Measurements from ENCODE around the gene CSF1. TPM values are rescaled to one million over a fixed set of nuclear protein-coding genes. Genes with fewer than 3 reads are reported as not detected.
A peak's percentile ranks its signal among the peaks of the same experiment; 100 is the strongest.

Gene CSF1
- total and polyA plus RNA-seq, 2 donors (not counting 3 experiments of a cell fraction or from before 2014, with no cell fraction given) = 24.5 to 28.9 TPM

GRCh38 chr1:109933856-109934711, 23.4 kb downstream of the CSF1 start:
- peak overlapping the region; percentile 19 for H3K27ac ChIP-seq (ENCODE audit: insufficient read depth, low read depth, low read length)

GRCh38 chr1:109935451-109935900, 24.8 kb downstream of the CSF1 start:
- CTCF ChIA-PET = interaction anchor here (0.6 to 0.9 kb wide), 3 partner anchors 43 to 158 kb away, joined by 3 read pairs; partner anchors contain the start of gene AHCYL1
- POLR2A ChIA-PET = no interaction called here
- no peak overlapping the region for H2AFZ ChIP-seq (ENCODE audit: low read depth, low read length)

More at GRCh38 chr1:109933856-109934711, 23.4 kb downstream of the CSF1 start:
- Histone ChIP-seq H4K20me1 (replicated peaks; ENCODE audit: control insufficient read depth, extremely low read depth, insufficient read depth, low read length) (no peaks in the 10 kb centered on the region), H3K9me3 (replicated peaks; ENCODE audit: control insufficient read depth, insufficient read depth, low read length) (no peaks in the 10 kb centered on the region), H2AFZ (ENCODE audit: low read depth, low read length) (peak overlapping the region; percentile 35), H3K79me2 (ENCODE audit: control insufficient read depth, insufficient read depth, low read length) (no peaks in the 10 kb centered on the region), H3K9me1 (replicated peaks; ENCODE audit: control insufficient read depth, extremely low read depth, insufficient read depth, low read length) (no peaks in the 10 kb centered on the region), H3K4me3 (replicated peaks in 1 of 3; ENCODE audit: insufficient read depth in 1 of 3, low read depth in 1 of 3, low read length in 3 of 3) (no peak overlapping the region), H3K36me3 (ENCODE audit: control insufficient read depth in 2 of 2, extremely low read depth in 1 of 2, insufficient read depth in 2 of 2, low read length in 2 of 2) (peaks cover 0 to 11% of the 10 kb centered on the region in 2 experiments), H3K4me1 (ENCODE audit: control insufficient read depth, extremely low read depth, insufficient read depth, low read length) (peaks cover 11% of the 10 kb centered on the region), H3K4me2 (ENCODE audit: insufficient read depth, low read length) (no peak overlapping the region), H3K9ac (replicated peaks; ENCODE audit: extremely low read depth, insufficient read depth, low read length) (no peak overlapping the region), H3K27me3 (ENCODE audit: control insufficient read depth in 2 of 2, insufficient read depth in 2 of 2, low read length in 2 of 2) (peaks cover 0 to 4% of the 10 kb centered on the region in 2 experiments)
- DNase-seq (ENCODE audit: low read depth, low spot score) (peak; percentile 44), FAIRE-seq (peak; percentile 83)
- dilution Hi-C loops (cut with MboI; ENCODE audit: extremely low pct_ligation_motif_present, low sequenced_read_pairs) = no loop called here
- intact Hi-C loops (cut with micrococcal nuclease) = loop anchor here (2.0 to 5.0 kb wide), 3 partner anchors 23 to 142 kb away; partner anchors contain the start of gene CSF1
- TF ChIP-seq POLR2A (IDR thresholded peaks at IDR 0.05; ENCODE audit: low read depth, low read length) = no peak
- peak; percentile 49 for TF ChIP-seq FOS (IDR thresholded peaks at IDR 0.05; ENCODE audit: borderline replicate concordance, insufficient read depth, low read length)
- CTCF ChIA-PET = interaction anchor here (0.9 to 3.6 kb wide), 3 partner anchors 50 to 143 kb away, joined by 4 to 21 read pairs (median 4); partner anchors contain the start of gene AHCYL1
- no TSS peak for BruUV-seq (replicated peaks)
- POLR2A ChIA-PET = no interaction called here

More at GRCh38 chr1:109935451-109935900, 24.8 kb downstream of the CSF1 start:
- Histone ChIP-seq H3K4me1 (ENCODE audit: control insufficient read depth, extremely low read depth, insufficient read depth, low read length) (peaks cover 11% of the 10 kb centered on the region), H3K4me2 (ENCODE audit: insufficient read depth, low read length) (no peak overlapping the region), H3K36me3 (ENCODE audit: control insufficient read depth in 2 of 2, extremely low read depth in 1 of 2, insufficient read depth in 2 of 2, low read length in 2 of 2) (no peaks in the 10 kb centered on the region), H4K20me1 (replicated peaks; ENCODE audit: control insufficient read depth, extremely low read depth, insufficient read depth, low read length) (no peaks in the 10 kb centered on the region), H3K27ac (ENCODE audit: insufficient read depth, low read depth, low read length) (no peak overlapping the region), H3K9me1 (replicated peaks; ENCODE audit: control insufficient read depth, extremely low read depth, insufficient read depth, low read length) (no peaks in the 10 kb centered on the region), H3K9me3 (replicated peaks; ENCODE audit: control insufficient read depth, insufficient read depth, low read length) (no peaks in the 10 kb centered on the region), H3K79me2 (ENCODE audit: control insufficient read depth, insufficient read depth, low read length) (no peaks in the 10 kb centered on the region), H3K9ac (replicated peaks; ENCODE audit: extremely low read depth, insufficient read depth, low read length) (no peak overlapping the region), H3K27me3 (ENCODE audit: control insufficient read depth in 2 of 2, insufficient read depth in 2 of 2, low read length in 2 of 2) (peaks cover 0 to 4% of the 10 kb centered on the region in 2 experiments), H3K4me3 (replicated peaks in 1 of 3; ENCODE audit: insufficient read depth in 1 of 3, low read depth in 1 of 3, low read length in 3 of 3) (no peak overlapping the region)
- dilution Hi-C loops (cut with MboI; ENCODE audit: extremely low pct_ligation_motif_present, low sequenced_read_pairs) (no loop called here), intact Hi-C loops (cut with micrococcal nuclease) (loop anchor here (2.0 kb wide), 1 partner anchor 25 kb away; the partner anchor contains the start of gene CSF1)
- BruUV-seq (replicated peaks) = no TSS peak
- FAIRE-seq (no peak), DNase-seq (ENCODE audit: low read depth, low spot score) (no peak)
- TF ChIP-seq JUN (IDR thresholded peaks at IDR 0.05; ENCODE audit: borderline replicate concordance, insufficient read depth, insufficient read length, low read depth) (no peak), POLR2A (IDR thresholded peaks at IDR 0.05; ENCODE audit: low read depth, low read length) (no peak), EZH2 (IDR thresholded peaks at IDR 0.05; ENCODE audit: borderline replicate concordance, low read depth, low read length, severe bottlenecking) (no peak), MAX (IDR thresholded peaks at IDR 0.05; ENCODE audit: insufficient read depth, insufficient read length) (no peak), GATA2 (IDR thresholded peaks at IDR 0.05; ENCODE audit: insufficient read depth, insufficient read length, low read depth, low read length) (no peak), CTCF (IDR thresholded peaks at IDR 0.05; ENCODE audit: extremely low read depth in 1 of 2, insufficient read depth in 1 of 2, low read depth in 1 of 2, low read length in 2 of 2) (no peak), POLR2AphosphoS5 (IDR thresholded peaks at IDR 0.05; ENCODE audit: insufficient read depth, low read depth, low read length) (no peak), FOS (IDR thresholded peaks at IDR 0.05; ENCODE audit: borderline replicate concordance, insufficient read depth, low read length) (no peak), MYC (IDR thresholded peaks at IDR 0.05; ENCODE audit: low read depth, low read length) (no peak)
